Measurements from ENCODE around the gene ANKH.
A peak's percentile ranks its signal among the peaks of the same experiment; 100 is the strongest.
"Not testable (repeated sequence)": the region's sequence is repeated elsewhere in the genome, so short reads cannot be mapped to it uniquely, and the experiment has no call there.

ANKH gene

DNA sequence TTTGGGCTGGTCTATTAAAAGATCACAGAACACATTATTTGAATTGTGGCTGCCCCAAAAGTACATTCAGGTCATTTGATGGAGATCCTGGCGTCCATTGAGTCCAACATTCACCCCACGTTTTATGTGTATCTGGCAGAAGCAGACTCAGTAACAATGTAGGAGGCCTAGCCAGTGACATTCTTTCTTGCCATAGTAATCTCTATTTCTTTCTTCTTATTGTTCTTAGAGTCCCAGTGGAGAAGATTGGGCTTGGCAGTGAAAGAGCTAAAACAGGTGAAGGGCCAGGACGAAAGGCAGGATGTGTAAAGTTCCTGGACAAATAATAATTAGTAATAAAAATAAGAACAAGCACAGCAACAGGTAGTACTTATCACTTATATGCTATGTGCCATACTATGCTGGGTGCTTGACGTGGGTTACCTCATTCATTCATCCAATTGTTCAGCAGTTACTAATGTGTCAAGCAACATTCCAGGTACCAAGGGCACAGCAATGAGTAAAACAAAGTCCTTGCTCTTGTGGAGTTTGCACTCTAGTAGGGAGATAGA is 12.6 kb upstream of the ANKH start:
- DNase-seq (ENCODE audit: low read depth in 2 of 3, low spot score in 1 of 3): no peak

DNA sequence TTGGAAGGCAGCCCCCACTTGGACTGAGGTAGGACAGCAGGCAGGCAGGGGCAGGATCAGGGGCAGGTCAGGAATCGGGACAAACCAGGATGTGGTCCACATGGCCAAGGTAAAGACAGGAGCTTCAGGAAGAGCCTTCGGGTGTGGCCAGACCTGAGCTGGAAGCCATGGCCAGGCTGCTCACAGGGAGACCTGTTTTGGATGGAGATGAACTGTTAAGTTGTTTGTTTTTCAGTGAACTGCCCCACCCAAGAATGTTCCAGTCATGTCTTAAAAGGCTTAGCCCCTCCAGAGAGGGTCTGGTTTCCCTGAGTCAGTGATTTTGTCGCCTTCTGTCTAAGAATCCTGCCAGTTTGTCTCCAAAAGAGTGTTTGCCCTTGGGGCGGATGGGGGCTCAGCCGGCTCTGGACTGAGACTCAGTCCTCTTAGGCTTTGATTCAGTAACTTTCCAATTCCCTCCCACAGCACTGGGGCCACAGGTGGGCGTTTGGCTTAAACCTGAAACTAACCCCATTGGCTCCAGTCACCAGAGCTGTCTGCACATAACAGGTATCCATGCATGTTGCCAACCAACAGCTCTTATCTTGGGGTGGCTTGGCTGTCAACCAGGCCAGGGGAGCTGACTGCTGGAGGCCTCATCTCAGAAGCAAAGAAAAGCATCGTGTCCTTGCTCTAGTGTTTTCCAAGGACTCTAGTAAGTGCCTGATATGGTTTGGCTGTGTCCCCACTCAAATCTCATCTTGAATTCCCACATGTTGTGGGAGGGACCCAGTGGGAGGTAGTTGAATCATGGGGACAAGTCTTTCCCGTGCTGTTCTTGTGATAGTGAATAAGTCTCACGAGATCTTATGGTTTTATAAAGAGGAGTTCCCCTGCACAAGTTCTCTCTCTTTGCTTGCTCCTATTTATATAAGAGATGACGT is 11.3 kb upstream of the ANKH start:
- no peak for DNase-seq (ENCODE audit: low read depth in 2 of 3, low spot score in 1 of 3)

DNA sequence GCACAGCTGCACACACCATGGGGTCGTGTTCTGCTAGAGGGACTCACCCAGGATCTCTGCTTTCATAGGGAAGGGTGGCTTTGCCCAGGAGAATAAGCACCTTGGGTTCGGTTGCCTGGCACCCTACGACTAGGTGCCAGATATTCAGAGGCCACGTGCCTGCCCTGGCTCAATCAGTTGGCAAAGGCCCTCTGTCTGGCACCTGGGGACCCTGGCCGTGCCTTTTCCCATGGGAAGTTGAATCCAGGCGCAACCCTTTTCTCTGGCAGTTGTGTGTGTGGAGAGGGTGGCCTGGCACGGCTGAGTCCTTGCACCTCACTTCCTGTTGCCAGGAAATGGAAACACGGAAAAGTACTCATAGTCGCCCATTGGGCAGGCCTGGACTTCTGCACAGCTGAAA is 10.2 kb upstream of the ANKH start:
- no peak for DNase-seq (ENCODE audit: low read depth in 2 of 3, low spot score in 1 of 3)

DNA sequence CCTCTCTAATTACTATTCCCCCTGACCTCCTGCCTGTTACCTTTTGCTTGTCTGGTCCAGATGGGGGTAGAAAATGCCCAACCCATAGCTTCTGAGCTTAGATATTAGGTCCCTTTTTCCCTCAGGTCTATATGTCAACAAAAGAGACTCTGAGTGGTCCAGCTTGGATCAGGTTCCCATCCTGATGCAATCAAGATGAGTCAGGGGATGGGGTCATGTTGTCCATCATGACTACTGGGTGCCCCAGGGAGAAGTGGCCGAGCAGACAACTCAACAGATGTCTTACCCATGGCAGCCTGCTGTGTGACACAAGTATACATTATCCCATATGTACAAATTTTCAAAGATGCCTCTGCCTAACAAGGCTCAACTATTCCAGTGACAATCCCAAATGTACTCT is 9.1 kb upstream of the ANKH start:
- no peak for DNase-seq (ENCODE audit: low read depth in 2 of 3, low spot score in 1 of 3)

DNA sequence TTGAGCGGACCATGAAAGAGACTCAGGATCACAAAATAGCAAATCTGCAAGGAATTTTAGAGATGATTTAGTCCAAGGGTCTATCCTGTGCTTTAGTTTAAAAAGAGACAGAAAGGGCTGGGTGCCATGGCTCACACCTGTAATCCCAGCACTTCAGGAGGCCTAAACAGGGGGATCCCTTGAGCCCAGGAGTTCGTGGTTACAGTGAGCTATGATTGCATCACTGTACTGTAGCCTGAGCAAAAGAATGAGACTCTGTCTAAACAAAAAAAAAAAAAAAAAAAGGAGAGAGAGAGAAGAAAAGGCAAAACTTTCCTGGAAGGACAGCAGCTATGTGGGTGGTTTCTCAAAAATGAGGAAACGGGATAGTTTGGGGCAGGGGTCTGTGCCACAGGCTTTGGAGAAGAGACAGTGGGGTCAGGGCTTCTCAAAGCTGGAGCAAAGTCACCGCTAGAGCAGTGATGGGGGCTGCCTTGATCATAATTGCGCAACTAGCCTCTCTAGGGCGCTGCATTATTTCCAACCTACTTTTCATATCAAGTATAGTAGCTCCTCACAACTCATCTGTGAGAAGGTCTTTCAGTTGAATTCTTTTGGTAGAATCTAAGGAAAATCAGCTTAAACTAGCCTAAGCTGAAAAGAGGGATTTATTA is 8.5 kb upstream of the ANKH start:
- no peak for DNase-seq (ENCODE audit: low read depth in 2 of 3, low spot score in 1 of 3)

DNA sequence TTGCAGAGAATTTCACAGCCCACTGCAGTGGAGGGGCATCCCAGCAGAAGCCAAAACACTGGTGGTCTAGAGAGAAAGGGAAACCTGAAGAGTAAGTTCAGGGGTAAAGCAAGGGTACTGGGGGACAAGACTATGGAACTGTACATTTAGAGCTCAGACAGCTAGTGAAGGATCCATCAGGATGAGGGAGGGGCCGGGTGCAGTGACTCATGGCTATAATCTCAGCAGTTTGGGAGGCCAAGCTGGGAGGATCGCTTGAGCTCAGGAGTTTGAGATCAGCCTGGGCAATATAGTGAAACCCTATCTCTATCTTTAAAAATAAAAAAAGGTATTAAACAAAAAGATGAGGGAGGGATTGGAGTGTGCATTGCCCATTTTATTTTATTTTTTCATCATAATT is 7.8 kb upstream of the ANKH start:
- no peak for DNase-seq (ENCODE audit: low read depth in 2 of 3, low spot score in 1 of 3)

DNA sequence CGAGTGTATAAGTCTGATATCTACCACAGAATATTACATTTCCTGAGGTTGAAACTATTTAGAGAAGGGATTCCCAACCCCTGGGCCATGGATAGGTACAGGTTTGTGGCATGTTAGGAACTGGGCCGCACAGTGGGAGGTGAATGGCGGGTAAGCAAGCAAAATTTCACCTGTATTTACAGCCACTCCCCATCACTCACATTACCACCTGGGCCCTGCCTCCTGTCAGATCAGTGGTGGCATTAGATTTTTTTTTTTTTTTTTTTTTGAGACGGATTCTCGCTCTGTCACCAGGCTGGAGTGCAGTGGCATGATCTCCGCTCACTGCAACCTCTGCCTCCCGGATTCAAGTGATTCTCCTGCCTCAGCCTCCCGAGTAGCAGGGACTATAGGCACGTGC is 6.6 kb upstream of the ANKH start:
- not testable (repeated sequence) for DNase-seq (ENCODE audit: low read depth in 2 of 3, low spot score in 1 of 3)

DNA sequence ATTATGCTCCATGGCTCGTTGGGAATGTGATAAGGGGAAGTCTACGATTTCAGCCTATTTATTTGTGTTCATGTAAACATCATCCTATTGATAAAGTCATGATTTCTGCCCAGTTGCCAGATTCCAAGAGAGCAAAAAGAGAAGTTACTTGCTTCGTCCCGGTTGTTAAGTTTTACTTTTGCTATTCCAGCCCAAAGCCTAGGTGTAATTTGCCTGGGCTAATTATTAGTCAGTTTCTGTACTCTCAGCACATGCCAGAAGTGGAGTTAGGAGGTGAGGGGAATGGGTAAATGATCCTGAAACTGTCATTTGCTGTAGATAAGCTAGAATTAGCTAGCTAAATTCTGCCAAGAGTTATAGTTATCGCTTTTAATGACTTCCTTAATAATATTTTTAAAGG is 4.5 kb upstream of the ANKH start:
- DNase-seq (ENCODE audit: low read depth in 2 of 3, low spot score in 1 of 3): no peak

DNA sequence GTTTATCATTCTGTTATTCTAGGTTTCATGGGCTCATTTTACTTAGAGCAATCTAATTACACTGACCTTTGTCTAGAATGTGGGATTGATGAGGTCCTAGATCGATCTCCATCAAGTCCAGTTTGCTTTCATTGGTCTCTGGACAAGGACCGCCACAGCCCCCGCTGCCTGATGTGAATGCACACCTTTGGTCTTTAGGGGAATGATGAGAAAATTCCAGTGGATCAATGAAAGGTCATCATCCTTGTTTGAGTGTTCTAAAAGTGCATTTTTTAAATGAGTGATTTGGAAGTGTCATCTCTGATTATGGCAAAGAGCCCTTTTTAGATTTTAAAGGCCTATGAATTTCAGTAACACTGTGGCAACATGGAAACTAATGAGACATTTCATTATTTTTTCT is 2.2 kb upstream of the ANKH start:
- no peak for DNase-seq (ENCODE audit: low read depth in 2 of 3, low spot score in 1 of 3)

DNA sequence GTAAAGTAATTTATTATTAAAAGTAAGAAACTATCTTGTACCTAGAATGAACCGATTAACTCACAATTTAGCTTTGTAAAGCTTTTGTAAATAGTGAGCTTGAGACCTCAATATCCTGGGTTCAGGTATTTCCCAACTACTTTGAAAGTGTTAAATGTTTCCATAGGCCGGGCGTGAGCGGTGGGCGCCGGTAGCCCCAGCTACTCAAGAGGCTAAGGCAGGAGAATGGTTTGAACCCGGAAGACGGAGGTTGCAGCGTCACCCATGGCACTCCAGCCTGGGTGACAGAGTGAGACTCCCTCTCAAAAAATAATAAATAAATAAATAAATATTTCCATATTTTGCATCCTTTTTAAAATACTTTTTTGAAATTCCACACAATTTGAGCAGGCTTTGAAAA is 1.5 kb upstream of the ANKH start:
- DNase-seq (ENCODE audit: low read depth in 2 of 3, low spot score in 1 of 3): no peak

DNA sequence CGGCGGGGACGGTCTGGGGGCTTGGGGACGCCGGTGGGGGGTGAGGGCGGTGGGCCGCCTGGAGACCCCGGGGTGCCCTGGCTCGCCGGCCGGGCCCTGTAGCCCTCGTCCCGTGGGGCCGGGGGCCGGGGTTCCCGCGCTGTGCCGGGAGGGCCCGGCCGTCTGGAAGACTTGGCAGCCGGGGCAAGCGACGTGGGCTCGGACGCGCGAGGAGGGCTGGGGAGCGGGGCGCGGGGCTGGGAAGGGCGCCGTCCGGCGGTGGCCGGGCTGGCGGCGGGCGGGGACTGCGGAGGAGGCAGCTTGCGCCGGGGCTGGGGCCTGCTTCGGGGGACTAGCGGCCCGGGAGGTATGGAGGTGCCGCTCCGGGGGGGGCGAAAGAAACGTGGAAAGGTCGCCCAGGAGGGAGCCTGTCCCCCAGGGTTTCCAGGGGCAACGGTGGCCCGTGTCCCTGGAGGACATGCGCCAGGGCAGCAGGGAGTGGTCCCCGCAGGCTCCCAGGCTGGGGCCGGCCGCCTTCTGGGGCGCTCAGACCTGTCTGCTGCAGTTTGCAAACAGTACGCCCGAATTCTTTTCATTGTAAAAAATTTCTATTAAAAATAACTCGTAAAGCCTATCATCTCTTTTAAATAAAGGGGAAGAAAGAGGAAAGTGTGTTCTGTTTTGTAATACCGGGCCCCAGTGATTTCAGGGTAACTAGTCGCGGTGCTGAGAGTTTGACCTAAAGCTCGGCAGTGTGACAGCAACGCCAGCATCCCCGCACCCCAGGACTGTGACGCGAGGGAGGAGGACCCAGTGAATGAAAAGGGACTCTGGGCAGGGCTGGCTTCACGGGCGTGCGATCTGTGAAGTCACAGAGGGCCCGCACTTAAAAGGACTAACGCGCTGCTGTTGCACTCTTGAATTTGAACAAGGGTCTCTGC is 752 bp upstream of the ANKH start:
- DNase-seq (ENCODE audit: low read depth in 2 of 3, low spot score in 1 of 3): peak; percentile 61 to 65 (median 62)

DNA sequence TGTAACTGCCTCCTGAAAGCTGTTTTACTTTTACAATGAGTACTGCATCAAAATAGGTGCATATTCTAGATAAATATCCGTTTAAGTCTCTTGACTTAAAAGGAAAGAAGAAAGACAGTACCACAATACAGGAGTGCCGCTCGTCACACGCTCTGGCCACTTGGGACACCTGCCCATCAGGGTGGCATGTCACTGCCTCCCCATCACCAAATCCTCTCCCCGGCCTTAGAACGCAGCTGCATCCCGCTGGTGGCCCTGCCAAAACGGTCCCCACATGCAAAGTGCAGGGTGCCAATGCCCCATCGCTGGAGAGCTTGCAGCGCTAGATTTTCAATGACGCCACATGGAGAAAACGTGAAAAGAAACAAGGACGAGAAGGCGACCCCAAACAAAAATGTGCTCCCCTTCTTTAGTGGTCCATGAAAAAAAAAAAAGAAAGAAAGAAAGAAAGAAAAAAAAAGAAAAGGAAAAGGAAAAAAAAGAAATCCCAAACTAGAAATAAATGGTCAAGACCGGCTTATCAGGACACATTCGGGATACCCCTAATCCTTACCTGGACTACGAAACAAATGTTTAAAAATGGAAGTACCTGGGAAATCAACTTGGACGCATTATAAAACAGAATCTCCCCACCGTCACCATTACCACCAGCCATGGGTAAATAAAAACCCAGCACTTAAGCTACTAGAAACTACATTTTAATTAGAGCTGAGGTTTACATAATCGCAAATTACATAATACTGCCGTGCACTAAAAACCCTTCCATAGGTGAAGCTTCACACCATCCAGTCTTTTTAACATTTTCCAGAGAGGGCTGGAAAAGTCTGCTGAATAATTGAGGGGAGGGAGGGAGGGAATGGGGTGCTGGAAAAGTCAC is 1.0 kb downstream of the ANKH start:
- DNase-seq (ENCODE audit: low read depth in 2 of 3, low spot score in 1 of 3): peak; percentile 14 to 64 (median 50)

DNA sequence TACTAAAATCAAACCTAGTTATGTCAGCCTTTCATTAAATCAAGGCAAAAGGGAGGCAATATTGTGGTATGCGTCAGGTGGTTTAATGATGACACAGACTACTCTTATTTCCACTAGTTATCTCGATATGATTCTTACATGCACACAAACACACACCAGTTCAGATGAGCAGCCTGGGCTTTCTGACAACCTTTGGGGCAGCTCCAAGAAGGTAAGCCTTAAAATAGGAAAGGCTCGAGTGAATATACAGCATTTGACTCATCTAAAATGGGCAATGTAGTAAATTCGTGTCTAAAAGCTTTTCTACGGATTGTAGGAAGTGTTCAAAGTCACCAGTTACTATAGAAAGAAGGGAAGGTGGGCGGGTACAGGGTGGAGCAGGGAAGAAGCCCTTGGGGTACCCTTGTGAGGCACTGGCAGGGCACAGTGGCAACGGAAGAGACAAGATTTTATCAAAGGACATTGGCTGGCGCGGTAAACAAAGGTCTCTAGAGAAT is 1.9 kb downstream of the ANKH start:
- peak; percentile 15 to 31 (median 22) for DNase-seq (ENCODE audit: low read depth in 2 of 3, low spot score in 1 of 3)

DNA sequence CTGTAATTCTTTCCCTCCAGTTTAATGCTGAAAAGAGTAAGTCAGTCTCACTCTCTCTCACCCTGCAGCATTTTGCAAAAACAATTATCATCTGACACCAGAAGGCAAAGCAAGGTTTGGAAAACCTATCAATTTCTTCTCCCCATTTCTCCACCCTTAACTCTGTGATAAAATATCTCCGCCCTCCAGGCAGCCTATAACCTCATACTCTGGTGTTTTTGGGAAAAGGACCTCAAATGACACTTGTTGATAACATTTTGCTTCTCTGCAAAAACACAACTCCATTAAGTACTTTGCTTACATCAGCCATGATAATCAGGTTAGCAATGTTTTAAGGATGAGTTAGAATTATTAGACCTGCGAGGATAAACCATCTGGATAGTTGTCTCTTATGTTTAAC is 2.3 kb downstream of the ANKH start:
- DNase-seq (ENCODE audit: low read depth in 2 of 3, low spot score in 1 of 3): no peak

DNA sequence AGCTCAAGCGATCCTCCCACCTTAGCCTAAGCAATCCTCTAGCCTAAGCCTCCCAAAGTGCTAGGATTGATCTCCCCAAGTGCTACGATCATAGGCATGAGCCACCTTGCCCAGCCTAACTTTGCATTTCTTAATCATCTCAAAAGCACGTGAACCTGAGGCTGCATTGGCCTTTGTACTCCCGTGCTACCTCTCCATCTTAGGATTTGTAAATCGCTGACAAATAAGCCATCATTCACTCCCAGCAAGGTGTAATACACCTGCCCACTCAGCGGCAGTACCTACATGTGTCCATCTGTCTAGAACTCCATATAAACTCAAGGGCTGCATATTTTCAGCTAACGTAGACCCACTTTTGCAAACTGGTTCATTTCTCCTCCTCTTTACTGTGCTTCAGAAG is 2.8 kb downstream of the ANKH start:
- no peak for DNase-seq (ENCODE audit: low read depth in 2 of 3, low spot score in 1 of 3)

DNA sequence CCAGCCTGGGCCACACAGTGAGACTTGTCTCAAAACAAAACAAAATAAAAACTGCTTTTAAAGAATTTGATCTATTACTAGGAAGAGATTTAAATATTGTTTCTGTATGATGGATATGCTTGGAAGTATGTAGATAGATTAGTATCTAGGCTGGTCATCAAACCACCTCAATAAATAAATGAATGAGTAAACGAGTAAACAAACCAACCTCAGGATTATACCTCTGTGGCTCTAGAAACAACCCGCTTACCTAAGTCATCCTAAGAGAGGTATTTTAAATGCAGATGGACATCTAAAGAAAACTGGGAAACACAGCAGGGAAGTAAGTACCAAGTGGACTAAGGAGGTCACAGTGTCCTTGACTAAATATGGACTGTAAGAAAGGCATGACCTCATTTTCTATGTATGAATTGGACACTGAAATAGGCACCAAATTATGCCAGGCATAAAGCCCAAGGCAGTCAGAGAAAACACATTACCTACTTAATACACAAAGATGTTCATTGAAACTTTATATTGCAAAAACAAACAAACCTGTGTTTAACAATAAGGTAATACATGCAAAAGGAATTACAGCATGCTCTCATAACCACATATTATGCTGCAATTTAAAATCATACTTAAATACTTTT is 7.3 kb downstream of the ANKH start:
- DNase-seq (ENCODE audit: low read depth in 2 of 3, low spot score in 1 of 3): no peak

DNA sequence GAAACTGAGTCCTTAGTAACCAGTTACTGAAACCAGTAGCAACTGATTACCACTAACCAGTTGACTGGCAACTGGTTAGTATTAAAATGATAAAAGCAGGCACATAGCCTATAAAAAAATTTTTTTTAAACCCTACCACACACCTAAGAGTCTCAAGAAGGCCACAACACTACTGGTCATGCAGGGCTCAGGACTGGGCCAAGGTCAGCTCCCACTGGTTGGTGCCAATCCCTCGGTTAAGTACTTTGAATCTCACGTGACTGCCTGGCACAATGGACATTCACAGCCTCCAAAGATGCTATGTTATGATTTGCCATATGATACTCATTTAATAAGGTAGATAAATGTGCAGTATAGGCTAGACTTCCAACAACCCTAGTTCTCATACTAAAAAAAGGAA is 8.5 kb downstream of the ANKH start:
- no peak for DNase-seq (ENCODE audit: low read depth in 2 of 3, low spot score in 1 of 3)

DNA sequence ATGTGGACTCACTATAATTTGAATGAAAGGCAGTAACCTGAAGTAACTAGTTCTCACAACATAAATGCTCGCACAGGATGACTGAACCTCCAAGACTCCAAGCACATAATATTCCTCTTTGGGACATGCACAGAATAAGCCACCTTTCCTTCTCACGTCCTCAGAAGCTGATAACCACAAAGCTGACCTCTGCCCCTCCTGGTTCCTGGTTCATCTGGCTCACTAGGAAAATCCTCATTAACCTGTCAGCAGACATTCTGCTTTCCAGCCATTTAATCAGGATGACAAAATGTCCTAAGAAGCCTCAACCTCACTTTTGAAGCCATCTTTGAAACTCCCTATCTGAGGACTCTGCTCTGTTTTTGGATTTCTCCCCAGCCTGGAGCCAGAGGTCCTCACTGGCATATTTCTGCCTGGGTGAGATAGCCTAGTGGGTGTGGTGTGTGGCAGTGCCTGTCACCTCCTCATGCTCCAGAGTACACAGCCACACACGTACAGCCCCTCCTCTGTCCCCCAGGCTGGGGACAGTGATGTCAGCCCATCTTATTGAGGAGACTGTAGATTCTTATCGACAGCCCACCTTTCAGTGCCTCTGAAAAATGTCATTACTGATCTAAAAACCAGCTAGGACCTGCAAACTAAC is 10.3 kb downstream of the ANKH start:
- no peak for DNase-seq (ENCODE audit: low read depth in 2 of 3, low spot score in 1 of 3)

DNA sequence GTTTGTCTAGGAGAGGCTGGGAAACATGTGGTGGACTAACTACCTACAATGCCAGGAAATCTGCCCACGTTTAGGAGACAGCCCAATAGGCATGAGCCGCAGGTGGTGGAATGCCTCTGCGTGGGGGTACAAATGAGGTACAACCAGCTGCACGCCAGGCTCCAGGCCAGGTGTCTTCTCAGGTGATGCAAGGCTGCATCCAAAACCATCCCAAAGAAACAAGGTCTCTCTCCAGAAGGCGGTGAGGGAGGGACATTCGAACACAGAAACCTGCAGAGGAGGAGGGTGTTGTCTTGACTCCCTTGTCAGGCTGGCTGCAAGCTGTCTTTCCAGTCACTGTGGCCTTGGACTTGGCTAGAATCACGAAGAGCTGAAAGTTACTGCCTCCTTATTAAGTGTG is 11.6 kb downstream of the ANKH start:
- DNase-seq (ENCODE audit: low read depth in 2 of 3, low spot score in 1 of 3): no peak

Data from stimulated activated CD4-positive, alpha-beta T cell treated with anti-CD3 and anti-CD28 coated beads, Interleukin-12 subunit alpha, Interleukin-12 subunit beta, amount 100 ng/mL, for 48 hours (primary cell).